Epithelial cell of esophagus (primary cell): ENCODE data around the gene HNRNPLL.
"Not testable (repeated sequence)": the region's sequence is repeated elsewhere in the genome, so short reads cannot be mapped to it uniquely, and the experiment has no call there.

Source experiments
- DNase-seq: peaks from one replicate; pipeline ENCODE4 v3.0.0; 2010; ENCODE audit warnings: low read depth
- H3K4me3 ChIP-seq: 2 replicates; pipeline ENCODE4 v1.5.1; 2011; ENCODE audit warnings: mild to moderate bottlenecking, low read length, control low read depth
- TF ChIP-seq, protein P1 (sequence below): IDR thresholded peaks from 2 replicates; pipeline ENCODE4 v1.5.1; 2011; ENCODE audit warnings: low read depth, mild to moderate bottlenecking, low read length, control low read depth, inconsistent platforms; ENCODE audit not compliant: insufficient read depth; ENCODE audit errors: missing control alignments

The HNRNPLL gene

DNA sequence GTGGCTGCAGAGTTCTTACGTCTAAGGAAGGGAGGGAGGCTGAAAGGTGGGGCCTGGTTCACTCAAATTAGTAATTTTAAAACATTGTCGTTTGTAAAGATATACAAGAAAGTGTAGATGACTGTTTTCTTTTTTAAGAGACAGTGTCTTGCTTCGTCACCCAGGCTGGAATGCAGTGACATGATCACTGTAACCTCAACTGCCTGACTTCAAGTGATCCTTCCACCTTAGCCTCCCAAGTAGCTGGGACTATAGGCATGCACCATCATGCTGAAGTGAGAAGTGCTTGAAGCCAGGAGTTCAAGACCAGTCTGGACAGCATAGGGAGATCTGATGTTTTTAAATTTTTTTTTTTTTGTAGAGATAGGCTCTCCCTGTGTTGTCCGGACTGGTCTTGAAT is 52.9 kb downstream of the HNRNPLL start:
- DNase-seq, result peak; percentile 23
- TF ChIP-seq, protein P1, sequence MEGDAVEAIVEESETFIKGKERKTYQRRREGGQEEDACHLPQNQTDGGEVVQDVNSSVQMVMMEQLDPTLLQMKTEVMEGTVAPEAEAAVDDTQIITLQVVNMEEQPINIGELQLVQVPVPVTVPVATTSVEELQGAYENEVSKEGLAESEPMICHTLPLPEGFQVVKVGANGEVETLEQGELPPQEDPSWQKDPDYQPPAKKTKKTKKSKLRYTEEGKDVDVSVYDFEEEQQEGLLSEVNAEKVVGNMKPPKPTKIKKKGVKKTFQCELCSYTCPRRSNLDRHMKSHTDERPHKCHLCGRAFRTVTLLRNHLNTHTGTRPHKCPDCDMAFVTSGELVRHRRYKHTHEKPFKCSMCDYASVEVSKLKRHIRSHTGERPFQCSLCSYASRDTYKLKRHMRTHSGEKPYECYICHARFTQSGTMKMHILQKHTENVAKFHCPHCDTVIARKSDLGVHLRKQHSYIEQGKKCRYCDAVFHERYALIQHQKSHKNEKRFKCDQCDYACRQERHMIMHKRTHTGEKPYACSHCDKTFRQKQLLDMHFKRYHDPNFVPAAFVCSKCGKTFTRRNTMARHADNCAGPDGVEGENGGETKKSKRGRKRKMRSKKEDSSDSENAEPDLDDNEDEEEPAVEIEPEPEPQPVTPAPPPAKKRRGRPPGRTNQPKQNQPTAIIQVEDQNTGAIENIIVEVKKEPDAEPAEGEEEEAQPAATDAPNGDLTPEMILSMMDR, result no peak

DNA sequence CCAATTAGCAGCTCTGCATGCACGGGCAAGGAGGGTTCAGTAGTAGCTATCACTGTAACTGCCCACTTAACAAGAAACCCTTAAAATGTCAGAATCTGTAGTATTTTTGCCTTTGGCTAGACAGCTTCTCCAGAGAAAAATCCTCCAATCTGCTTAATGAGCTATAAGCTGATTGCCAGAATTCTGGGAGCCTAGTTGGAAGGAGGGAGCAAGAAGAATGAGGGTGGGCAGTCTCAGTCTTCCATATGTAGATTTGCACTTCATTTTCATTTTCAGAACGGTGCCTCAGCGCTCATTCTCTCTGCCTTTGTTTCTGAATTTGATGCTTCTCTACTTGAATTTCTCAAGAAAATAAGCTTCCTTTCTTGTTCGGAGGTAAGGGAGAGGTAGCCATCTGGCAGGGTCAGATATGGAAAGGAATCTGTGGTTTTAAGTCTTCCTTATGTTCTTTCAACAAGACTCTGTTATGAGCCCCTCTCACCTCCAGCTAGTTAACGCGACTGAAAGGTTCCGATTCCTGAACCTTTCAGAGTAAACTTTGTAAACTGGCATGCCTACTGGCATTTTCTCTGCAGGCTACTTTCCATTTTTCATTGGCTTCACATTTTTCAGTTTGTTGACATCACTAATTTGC is 53.5 kb downstream of the HNRNPLL start:
- H3K4me3 ChIP-seq, result no peak overlapping the region
- TF ChIP-seq, protein P1, result no peak
- no peak for DNase-seq

More for the DNA sequence above, 52.9 kb downstream of the HNRNPLL start:
- H3K4me3 ChIP-seq, result no peak overlapping the region

DNA sequence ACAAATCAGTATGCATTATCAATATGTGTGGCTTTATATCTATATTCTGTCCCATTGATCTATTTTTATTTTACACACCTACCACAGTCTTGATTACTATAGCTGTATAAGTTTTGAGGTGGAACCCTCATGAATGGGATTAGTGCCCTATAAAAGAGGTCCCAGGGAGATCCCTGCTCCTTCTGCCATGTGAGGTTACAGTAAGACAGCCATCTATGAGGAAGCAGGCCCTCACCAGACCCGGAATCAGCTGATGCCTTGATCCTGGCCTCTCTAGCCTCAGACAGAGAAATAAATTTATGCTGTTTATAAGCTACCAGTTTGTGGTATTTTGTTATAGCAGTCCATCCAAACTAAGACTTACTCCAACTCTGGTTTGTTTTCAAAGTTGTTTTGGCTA is 54.9 kb downstream of the HNRNPLL start:
- TF ChIP-seq, protein P1, result no peak
- H3K4me3 ChIP-seq, result no peak overlapping the region
- no peak for DNase-seq

DNA sequence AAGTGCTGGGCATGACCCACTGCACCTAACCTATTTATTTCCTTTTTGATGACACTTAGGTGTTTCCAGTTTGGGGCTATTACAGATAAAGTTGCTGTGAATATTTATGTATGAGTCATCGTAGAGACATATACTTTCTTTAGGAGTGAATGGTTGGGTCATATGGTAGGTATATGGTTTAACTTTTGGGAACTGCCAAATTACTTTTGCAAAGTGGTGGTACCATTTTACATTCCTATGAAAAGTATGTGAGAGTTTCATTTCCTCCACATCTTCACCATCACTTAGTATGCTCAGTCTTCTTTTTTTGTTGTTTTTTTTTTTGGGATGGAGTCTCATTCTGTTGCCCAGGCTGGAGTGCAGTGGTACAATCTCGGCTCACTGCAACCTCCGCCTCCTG is 56.1 kb downstream of the HNRNPLL start:
- DNase-seq, result no peak
- TF ChIP-seq, protein P1, result no peak
- no peak overlapping the region for H3K4me3 ChIP-seq

DNA sequence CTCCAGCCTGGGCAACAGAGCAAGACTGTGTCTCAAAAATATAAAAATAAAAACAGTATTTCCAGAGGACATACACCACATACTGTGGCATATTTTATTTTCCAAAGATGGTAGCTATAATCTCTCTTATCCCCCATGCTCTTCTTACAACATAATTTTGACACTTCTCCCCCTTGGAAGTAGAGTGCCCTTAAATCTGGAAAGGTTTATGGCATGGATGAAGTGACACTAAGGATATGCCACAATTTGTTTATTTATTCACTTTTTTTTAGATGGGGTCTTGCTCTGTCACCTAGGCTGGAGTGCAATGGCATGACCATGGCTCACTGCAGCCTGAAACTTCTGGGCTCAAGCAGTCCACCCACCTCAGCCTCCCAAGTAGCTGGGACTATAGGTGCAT is 56.7 kb downstream of the HNRNPLL start:
- H3K4me3 ChIP-seq, result no peak overlapping the region
- TF ChIP-seq, protein P1, result no peak
- DNase-seq, result no peak

DNA sequence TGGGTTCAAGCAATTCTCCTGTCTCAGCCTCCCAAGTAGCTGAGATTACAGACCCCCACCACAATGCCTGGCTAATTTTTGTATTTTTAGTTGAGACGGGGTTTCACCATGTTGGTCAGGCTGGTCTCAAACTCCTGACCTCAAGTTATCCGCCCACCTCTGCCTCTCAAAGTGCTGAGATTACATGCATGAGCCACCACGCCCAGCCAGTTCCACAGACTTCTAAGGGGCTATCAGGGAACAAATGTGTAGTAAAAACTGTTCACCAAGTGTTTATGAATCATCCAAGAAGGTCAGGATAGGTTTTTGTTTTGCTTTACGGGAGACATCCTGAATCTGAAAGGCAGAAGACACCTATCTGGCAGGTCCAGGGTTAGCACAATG is 60.5 kb downstream of the HNRNPLL start:
- not testable (repeated sequence) for H3K4me3 ChIP-seq, DNase-seq

DNA sequence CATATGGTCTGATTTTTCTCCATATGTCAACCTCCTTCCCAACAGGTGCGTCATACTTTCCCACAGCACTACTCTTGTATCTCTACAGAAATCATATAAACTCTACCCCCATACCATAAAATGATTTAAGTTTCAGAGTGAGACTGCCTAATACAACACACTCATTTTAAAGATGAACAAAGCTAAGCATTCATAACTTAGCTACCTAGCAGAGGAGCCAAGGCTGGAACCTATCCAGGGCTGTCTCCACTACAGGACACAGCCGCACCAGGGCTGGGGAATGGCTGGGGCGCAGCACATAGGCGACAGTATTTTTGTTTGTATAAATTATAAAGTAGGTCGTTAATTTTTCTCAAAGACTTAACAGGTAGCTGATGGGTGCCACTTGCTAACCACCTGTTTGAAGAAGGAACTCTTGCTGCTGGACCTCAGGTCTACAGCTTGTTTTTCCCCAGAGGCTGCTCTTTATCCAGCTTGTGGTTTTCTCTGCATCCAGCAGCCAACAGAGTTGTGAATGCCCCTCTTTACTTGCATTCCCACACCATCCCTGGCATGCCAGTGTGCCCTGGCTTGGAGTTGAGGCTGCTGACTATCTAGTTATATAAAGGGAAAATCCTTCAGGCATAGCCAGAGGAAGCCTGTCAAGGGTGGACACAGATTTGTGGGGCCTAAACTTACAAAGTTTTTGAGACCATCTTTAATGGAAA is 62.0 kb downstream of the HNRNPLL start:
- no peak for DNase-seq
- TF ChIP-seq, protein P1, result no peak
- H3K4me3 ChIP-seq, result no peak overlapping the region
